Ramos (cell line): ENCODE results near the gene DYRK3.

Experiments
- in situ Hi-C: fragments of 300-500 bp; cut with MboI; formaldehyde crosslinking; loops from one replicate; pipeline ENCODE4 v1.14.3; 2022; ENCODE audit warnings: low sequenced_read_pairs; ENCODE audit not compliant: unreplicated experiment

DYRK3 gene

GRCh38 chr1:206696812-206697585, 61.7 kb downstream of the DYRK3 start:
- in situ Hi-C loops = no loop called here

GRCh38 chr1:206698011-206698410, 62.7 kb downstream of the DYRK3 start:
- in situ Hi-C loops = no loop called here
